HG03135 (cell line): ENCODE results near the gene HBD.
"Not testable (repeated sequence)": the region's sequence is repeated elsewhere in the genome, so short reads cannot be mapped to it uniquely, and the experiment has no call there.

Source experiments
- ATAC-seq: cut with Tn5 transposase; IDR thresholded peaks from one replicate; pipeline ENCODE4 v1.9.1; 2021; ENCODE audit warnings: mild to moderate bottlenecking, moderate library complexity; ENCODE audit not compliant: unreplicated experiment

The HBD gene

GRCh38 chr11:5254023-5254422 is 19.7 kb upstream of the HBD start:
- ATAC-seq = not testable (repeated sequence)

GRCh38 chr11:5253440-5253839 is 19.2 kb upstream of the HBD start:
- ATAC-seq = not testable (repeated sequence)

DNA sequence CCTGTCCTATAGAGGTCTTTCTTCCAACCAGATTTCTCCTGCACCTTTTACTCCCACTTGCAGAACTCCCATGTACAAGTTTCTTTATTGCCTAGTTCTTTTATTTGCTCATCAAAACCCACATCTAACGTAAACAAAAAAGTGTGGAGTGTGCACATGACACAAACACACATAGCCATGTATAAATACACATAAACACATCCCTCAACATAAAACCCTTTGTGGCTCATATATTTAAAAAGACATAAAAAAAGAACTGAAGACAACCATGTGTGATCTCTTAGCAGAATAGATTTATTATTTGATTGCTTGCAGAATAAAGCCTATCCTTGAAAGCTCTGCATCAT is 18.6 kb upstream of the HBD start:
- no peak for ATAC-seq

DNA sequence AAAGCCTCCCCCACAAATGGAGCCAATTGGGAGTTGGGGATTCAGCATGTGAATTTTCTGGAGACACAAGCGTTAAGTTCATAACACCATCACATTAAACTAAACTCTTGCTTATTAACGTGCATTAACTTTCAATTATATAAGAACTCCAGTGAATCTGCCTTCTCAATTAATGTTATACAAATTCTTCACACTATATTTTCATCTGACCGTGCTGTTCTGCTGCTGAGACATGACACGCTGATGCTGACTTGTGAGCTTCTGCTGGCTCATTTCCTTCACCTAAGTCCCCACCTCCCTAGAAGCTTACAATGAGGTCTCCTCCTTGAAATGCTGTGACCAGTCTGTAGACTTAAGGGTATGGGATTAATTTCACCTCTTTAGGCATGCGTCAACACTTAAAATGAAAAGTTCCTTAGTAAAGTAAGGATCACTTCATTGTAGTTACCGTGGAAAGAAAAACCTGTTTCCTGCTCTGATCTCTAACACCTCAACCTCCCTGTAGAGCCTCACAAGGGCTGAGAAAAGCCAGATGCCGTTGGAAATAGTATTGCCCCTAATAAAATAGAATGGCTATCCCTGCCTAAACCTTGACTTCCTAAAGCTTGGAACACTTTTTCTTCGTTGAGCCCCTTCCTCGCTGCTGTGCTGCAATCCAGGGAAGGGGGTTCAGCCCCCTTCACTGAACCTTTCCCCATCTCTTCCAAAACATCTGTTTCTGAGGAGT is 18.1 kb upstream of the HBD start:
- no peak for ATAC-seq

DNA sequence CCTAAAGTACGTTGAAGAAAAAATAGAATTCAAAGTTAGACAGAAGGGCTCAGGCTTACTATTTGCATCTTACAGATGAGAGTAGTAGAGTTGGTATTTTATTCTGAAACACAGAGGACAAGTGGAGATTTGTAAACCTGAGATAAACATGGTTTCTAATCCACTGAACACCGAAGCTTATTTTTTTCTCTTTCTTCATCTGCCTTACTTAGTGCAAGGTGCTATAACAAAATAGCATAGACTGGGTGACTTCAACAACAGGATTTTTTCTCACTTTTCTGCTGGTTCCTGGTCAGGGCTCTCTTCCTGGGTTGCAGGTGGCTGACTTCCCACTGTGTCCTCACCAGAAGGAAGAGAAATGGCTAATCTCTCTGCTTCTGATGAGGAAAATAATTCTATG is 17.5 kb upstream of the HBD start:
- ATAC-seq = no peak

GRCh38 chr11:5250543-5251204 is 16.4 kb upstream of the HBD start:
- no peak for ATAC-seq

DNA sequence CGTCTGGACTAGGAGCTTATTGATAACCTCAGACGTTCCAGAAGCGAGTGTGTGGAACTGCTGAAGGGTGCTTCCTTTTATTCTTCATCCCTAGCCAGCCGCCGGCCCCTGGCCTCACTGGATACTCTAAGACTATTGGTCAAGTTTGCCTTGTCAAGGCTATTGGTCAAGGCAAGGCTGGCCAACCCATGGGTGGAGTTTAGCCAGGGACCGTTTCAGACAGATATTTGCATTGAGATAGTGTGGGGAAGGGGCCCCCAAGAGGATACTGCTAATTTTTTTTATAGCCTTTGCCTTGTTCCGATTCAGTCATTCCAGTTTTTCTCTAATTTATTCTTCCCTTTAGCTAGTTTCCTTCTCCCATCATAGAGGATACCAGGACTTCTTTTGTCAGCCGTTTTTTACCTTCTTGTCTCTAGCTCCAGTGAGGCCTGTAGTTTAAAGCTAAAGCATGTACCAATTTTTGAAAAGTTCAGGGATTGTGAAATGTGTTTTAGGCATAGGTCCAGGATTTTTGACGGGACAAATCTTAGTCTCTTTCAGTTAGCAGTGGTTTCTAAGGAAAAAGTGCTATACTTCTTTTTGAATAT is 15.6 kb upstream of the HBD start, which contains the start of gene HBG1:
Gene HBG1 (minus strand): TSS at position 51 of the 590 bp plus-strand sequence. CDS start 53 bp downstream, outside the sequence.
- not testable (repeated sequence) for ATAC-seq

DNA sequence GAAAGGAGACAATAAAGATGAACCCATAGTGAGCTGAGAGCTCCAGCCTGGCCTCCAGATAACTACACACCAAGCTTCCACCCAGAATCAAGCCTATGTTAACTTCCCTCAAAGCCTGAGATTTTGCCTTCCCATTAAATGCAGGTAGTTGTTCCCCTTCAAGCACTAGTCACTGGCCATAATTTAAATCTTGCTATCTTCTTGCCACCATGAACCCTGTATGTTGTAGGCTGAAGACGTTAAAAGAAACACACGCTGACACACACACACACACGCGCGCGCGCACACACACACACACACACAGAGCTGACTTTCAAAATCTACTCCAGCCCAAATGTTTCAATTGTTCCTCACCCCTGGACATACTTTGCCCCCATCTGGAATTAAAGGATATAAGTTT is 14.2 kb upstream of the HBD start:
- ATAC-seq = not testable (repeated sequence)

- ATAC-seq = no peak
Observed at GRCh38 chr11:5247472-5248192, 13.3 kb upstream of the HBD start.

DNA sequence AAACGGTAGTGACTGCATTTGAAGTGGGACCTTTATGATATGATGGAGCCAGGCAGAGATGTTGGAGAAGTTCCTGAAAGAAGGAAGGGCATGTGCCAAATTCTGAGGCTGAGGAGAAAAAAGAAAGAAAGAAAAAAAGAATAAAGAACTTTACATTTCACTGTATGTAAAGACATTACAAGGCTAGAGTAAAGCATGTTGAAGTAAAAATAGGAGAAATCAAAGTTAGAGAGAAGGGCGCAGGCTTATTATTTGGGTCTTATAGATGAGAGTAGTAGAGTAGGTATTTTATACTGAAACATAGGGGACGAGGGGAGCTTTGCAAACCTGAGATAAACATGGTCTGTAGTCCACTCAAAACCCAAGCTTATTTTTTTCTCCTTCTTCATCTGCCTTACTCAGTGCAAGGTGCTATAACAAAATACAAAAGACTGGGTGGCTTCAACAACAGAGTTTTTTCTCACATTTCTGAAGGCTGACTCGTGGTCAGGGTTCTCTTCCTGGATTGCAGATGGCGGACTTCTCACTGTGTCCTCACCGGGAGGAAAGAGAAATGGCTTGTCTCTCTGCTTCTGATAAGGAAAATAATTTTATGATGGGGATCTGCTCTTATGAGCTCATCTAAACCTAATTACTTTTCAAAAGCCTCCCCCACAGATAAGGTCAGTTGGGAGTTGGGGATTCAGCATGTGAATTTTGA is 12.6 kb upstream of the HBD start:
- ATAC-seq = no peak

DNA sequence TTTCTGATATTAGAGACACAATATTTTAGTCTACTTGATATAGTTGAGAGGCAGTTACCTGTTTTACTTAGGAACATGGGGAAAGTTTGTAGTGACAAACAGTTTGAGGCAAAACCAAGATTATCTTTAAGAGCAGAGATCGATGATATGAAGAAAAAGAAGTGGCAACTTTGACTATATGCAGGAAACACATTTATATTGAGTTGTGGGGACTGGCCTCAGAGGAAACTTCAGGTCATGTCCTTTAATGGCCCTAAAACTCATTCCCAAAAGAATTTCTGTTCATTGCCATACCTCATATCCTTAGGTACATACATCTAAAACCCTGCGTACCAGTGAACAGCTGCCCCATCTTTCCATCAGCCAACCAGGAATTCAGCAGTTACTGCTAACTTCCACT is 10.9 kb upstream of the HBD start:
- ATAC-seq = no peak

DNA sequence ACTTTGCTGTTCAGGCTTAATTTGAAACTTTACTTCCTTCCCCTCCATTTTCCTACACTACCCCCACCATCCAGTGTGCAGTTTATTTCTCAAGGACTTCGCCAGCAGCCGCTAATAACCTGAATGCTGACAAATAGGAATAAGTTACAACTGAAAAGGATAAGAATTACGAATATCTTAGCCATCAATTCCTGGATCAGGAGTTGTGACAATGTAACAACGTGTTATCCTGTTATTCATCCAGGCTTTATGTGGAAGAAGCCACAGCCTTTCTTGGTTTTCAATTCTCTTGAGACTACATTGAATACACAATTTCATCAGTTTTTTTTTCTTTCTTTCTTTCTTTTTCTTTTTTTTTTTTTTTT is 9.5 kb upstream of the HBD start:
- ATAC-seq = no peak

- ATAC-seq = no peak
Observed at GRCh38 chr11:5242933-5243815, 8.9 kb upstream of the HBD start.

DNA sequence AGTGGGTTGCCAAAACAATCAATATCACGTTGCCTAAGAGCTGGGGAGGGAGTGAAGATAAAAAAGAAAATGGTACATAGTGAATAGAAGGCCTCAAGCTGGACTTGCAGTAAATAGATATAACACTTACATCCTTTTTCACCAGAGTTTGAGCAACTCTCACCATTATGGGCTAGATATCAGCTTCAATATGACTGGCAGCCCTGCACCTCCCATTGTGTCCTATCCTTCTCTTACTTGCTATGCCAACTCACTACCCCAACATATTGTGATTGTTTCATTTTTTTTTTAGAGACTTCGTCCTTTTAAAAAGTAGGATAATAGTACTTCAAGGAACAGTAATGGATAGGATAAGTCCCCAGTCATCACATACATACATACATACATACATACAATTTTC is 7.9 kb upstream of the HBD start:
- no peak for ATAC-seq

DNA sequence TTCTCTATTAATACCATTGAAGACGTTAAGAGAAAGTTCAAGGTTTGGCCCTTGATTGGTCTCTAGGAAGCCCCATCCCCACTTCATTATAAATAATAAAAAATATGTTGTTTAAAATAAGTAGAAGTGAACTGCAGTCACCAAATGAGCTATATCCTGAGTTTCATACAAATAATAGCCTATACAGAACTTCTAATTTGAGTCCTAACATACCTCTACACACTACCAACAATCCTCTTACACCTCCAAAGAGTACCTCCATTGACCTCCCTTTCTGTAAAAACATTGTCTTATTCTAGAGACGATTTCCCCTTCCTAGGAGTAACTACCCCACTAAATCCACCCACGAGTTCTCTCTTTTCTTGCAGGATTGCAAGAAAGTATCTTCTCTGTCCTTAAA is 7.2 kb upstream of the HBD start:
- no peak for ATAC-seq

GRCh38 chr11:5240458-5240857 is 6.2 kb upstream of the HBD start:
- no peak for ATAC-seq

DNA sequence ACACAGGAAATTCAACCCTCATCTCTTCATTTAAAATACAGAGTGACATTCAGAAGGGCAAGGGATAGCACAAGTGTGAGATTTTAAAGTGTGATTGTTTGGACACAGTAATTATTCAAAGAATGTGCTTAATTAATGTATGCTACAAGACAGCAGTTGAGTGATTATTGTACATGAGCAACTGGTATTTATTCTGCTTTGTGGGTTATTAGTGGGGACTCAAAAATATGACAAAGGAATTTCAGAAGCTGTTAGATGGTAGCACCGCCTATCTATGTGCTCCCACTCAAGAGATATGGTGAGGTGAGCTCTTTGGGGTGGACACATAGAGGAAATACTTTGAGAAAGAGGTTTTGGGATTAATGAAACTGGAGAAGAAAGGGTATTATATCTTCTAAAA is 5.8 kb upstream of the HBD start:
- no peak for ATAC-seq

DNA sequence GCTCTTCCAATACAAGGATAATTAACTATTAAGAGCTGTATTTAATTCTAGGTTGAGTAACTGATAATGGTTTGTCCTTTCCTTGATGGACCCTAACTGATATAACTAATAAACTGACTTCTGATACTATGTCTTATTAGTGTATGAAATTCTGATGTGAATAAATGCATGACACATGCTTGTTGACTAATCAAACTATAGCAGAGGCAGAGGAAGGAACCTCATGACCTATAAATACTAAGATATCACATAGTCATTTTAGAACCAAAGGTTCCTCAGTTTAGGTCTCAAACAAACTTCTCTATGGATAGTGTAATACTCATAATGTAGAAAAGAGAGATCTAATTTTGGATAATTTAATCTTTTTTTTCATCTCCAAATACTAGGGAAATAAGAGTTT is 4.8 kb upstream of the HBD start:
- no peak for ATAC-seq

GRCh38 chr11:5238486-5238885 is 4.2 kb upstream of the HBD start:
- no peak for ATAC-seq

DNA sequence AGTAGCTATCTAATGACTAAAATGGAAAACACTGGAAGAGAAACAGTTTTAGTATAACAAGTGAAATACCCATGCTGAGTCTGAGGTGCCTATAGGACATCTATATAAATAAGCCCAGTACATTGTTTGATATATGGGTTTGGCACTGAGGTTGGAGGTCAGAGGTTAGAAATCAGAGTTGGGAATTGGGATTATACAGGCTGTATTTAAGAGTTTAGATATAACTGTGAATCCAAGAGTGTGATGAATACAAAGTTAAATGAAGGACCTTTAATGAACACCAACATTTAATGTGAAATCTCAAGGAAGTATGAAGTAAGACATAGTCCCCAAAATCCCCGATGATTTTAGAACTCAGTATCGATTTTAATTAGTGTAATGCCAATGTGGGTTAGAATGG is 3.1 kb upstream of the HBD start:
- ATAC-seq = no peak
